PFSK-1 (cell line): ENCODE measurements around the gene PLCH2.

Source experiments
- FOXP2 ChIP-seq: optimal IDR thresholded peaks from 2 replicates; pipeline ENCODE3; 2011; ENCODE audit warnings: borderline replicate concordance, control low read depth, inconsistent platforms; ENCODE audit not compliant: insufficient read depth; ENCODE audit errors: extremely low read length, extremely low read depth
- POLR2AphosphoS5 ChIP-seq: IDR thresholded peaks from 2 replicates; pipeline ENCODE4 v1.6.1; 2012; ENCODE audit warnings: low read depth, mild to moderate bottlenecking, control low read depth, low read length, moderate library complexity
- SIN3A ChIP-seq: IDR thresholded peaks from 2 replicates; pipeline ENCODE4 v1.6.1; 2012; ENCODE audit warnings: mild to moderate bottlenecking, low read length, moderate library complexity, borderline replicate concordance; ENCODE audit not compliant: insufficient read depth
- TAF1 ChIP-seq: IDR thresholded peaks from 2 replicates; pipeline ENCODE4 v1.6.1; 2012; ENCODE audit warnings: low read length, control low read depth, borderline replicate concordance; ENCODE audit not compliant: insufficient read depth
- TF ChIP-seq, protein P1 (sequence below), 2 experiments: IDR thresholded peaks; 2 replicates each; pipeline versions ENCODE4 v1.6.1 to v1.8.0; 2011 to 2012; ENCODE audit warnings: low read depth in 2 of 2, low read length in 2 of 2, control low read depth in 1 of 2, inconsistent platforms in 1 of 2, mild to moderate bottlenecking in 1 of 2, moderate library complexity in 1 of 2; ENCODE audit not compliant: insufficient read depth in 1 of 2

PLCH2 gene

GRCh38 chr1:2523891-2524609 lies 48.0 kb downstream of the PLCH2 start:
- TF ChIP-seq SIN3A = no peak
- no peak for TF ChIP-seq TAF1
- TF ChIP-seq POLR2AphosphoS5 = no peak
- TF ChIP-seq, protein P1, sequence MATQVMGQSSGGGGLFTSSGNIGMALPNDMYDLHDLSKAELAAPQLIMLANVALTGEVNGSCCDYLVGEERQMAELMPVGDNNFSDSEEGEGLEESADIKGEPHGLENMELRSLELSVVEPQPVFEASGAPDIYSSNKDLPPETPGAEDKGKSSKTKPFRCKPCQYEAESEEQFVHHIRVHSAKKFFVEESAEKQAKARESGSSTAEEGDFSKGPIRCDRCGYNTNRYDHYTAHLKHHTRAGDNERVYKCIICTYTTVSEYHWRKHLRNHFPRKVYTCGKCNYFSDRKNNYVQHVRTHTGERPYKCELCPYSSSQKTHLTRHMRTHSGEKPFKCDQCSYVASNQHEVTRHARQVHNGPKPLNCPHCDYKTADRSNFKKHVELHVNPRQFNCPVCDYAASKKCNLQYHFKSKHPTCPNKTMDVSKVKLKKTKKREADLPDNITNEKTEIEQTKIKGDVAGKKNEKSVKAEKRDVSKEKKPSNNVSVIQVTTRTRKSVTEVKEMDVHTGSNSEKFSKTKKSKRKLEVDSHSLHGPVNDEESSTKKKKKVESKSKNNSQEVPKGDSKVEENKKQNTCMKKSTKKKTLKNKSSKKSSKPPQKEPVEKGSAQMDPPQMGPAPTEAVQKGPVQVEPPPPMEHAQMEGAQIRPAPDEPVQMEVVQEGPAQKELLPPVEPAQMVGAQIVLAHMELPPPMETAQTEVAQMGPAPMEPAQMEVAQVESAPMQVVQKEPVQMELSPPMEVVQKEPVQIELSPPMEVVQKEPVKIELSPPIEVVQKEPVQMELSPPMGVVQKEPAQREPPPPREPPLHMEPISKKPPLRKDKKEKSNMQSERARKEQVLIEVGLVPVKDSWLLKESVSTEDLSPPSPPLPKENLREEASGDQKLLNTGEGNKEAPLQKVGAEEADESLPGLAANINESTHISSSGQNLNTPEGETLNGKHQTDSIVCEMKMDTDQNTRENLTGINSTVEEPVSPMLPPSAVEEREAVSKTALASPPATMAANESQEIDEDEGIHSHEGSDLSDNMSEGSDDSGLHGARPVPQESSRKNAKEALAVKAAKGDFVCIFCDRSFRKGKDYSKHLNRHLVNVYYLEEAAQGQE (IDR thresholded peaks at IDR 0.05; ENCODE audit: insufficient read depth in 1 of 2, low read depth in 2 of 2, low read length in 2 of 2) = no peak
- no peak for TF ChIP-seq FOXP2

DNA sequence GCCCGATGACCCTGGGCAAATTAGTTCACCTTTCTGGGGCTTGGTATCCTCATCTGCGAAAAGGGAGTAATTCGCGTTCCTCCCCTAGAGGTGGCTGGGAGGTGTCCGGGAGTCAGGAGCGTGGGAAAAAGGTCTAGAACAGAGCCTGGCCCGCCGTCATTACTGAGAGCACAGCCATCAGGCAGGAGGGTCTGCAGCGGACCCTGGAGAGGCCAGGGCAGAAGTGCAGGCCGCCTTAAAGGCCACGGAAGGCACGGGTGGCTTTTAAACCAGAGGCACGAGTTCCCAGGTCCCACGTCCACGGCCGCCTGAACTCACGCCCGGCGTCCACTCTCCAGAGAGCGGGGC lies 49.5 kb downstream of the PLCH2 start:
- TF ChIP-seq, protein P1 (IDR thresholded peaks at IDR 0.05; ENCODE audit: insufficient read depth in 1 of 2, low read depth in 2 of 2, low read length in 2 of 2) = no peak
- no peak for TF ChIP-seq FOXP2
- TF ChIP-seq POLR2AphosphoS5 = no peak
- no peak for TF ChIP-seq SIN3A

- TF ChIP-seq TAF1 (peak; percentile 73; the same call in 1 of the 2 replicates), SIN3A (no peak), POLR2AphosphoS5 (peak; percentile 78), FOXP2 (no peak)
- TF ChIP-seq, protein P1 (IDR thresholded peaks at IDR 0.05; ENCODE audit: insufficient read depth in 1 of 2, low read depth in 2 of 2, low read length in 2 of 2) = no peak
Observed at GRCh38 chr1:2525920-2526823, 50.1 kb downstream of the PLCH2 start, which contains the start of gene PANK4. Gene PANK4, minus strand, starts transcription at chr1:2526596. Its CDS starts 9 bp downstream, at chr1:2526587.

- TF ChIP-seq TAF1 (no peak), SIN3A (no peak), FOXP2 (no peak), POLR2AphosphoS5 (no peak)
- TF ChIP-seq, protein P1 (IDR thresholded peaks at IDR 0.05; ENCODE audit: insufficient read depth in 1 of 2, low read depth in 2 of 2, low read length in 2 of 2) = no peak
Observed at GRCh38 chr1:2526824-2527555, 50.9 kb downstream of the PLCH2 start.
